GM23338 (cell line): ENCODE measurements around the gene SNUPN. TPM values are rescaled to one million over a fixed set of nuclear protein-coding genes. Genes with fewer than 3 reads are reported as not detected.

Source experiments
- EZH2 ChIP-seq: fragments of 200-600 bp; sonication (generic); IDR thresholded peaks from one replicate; pipeline ENCODE4 v1.8.0; 2017; ENCODE audit warnings: antibody characterized with exemption, mild to moderate bottlenecking, low read depth; ENCODE audit not compliant: unreplicated experiment
- NANOG ChIP-seq: IDR thresholded peaks from 2 replicates; pipeline ENCODE4 v1.6.1; 2016; ENCODE audit warnings: antibody characterized with exemption, borderline replicate concordance
- POLR2AphosphoS5 ChIP-seq: IDR thresholded peaks from 2 replicates; pipeline ENCODE4 v1.6.1; 2016; ENCODE audit warnings: antibody characterized with exemption, low read depth
- STAT1 ChIP-seq: IDR thresholded peaks from one replicate; pipeline ENCODE4 v1.6.1; 2016; ENCODE audit warnings: antibody characterized with exemption; ENCODE audit not compliant: unreplicated experiment
- polyA plus RNA-seq: library from polyadenylated mRNA; unstranded; fragments of >200 nt; fragmentation: Nextera tagmentation; extraction: Ambion mirVana; gene quantifications from 2 replicates; pipeline ENCODE4 v1.2.1, GENCODE V29; 2016
- total RNA-seq: library from RNA; depleted of rRNA; stranded (reverse); fragments of >200 nt; shearing (Covaris generic); gene quantifications from 2 replicates; pipeline ENCODE4 v1.2.3, GENCODE V29; 2014
- TF ChIP-seq, protein P1 (sequence below): fragments of 250-450 bp; sonication (Bioruptor Pico); IDR thresholded peaks from 2 replicates; pipeline ENCODE4 v1.5.0; 2020; ENCODE audit warnings: mild to moderate bottlenecking, moderate library complexity
- TF ChIP-seq, protein P2 (sequence below): IDR thresholded peaks from one replicate; pipeline ENCODE4 v1.6.1; 2018; ENCODE audit warnings: antibody characterized with exemption; ENCODE audit not compliant: unreplicated experiment
- TF ChIP-seq, protein P3 (sequence below): IDR thresholded peaks from 2 replicates; pipeline ENCODE4 v1.6.1; 2016; ENCODE audit warnings: antibody characterized with exemption

The SNUPN gene
- total and polyA plus RNA-seq, 2 experiments from 2014 or later: 20.5 to 27.7 TPM

DNA sequence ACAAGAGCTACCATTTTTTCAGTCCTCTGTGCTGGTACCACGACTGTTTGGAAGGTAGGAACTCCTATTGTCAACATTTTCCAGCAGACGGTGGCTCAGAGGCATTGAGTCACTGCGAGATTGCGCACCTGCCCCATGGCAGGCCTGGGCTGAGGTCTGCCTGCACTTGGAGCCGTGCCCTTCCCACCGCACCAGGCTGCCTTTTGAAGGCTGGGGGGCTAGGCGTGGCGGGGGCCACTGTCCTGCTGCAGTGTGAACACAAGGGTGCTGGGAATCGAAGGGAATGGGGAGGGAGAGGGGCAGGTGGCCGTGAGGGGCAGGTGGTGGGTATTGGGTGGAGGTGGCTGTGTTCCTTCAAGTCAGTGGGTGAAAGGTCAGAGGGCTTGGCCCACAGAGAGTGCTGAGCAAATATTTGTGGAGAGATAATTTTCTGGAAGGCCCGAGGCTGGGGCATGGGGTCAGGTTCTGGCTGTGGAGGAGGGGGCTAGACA lies 38.5 kb upstream of the SNUPN start (continued):
- TF ChIP-seq, protein P1, sequence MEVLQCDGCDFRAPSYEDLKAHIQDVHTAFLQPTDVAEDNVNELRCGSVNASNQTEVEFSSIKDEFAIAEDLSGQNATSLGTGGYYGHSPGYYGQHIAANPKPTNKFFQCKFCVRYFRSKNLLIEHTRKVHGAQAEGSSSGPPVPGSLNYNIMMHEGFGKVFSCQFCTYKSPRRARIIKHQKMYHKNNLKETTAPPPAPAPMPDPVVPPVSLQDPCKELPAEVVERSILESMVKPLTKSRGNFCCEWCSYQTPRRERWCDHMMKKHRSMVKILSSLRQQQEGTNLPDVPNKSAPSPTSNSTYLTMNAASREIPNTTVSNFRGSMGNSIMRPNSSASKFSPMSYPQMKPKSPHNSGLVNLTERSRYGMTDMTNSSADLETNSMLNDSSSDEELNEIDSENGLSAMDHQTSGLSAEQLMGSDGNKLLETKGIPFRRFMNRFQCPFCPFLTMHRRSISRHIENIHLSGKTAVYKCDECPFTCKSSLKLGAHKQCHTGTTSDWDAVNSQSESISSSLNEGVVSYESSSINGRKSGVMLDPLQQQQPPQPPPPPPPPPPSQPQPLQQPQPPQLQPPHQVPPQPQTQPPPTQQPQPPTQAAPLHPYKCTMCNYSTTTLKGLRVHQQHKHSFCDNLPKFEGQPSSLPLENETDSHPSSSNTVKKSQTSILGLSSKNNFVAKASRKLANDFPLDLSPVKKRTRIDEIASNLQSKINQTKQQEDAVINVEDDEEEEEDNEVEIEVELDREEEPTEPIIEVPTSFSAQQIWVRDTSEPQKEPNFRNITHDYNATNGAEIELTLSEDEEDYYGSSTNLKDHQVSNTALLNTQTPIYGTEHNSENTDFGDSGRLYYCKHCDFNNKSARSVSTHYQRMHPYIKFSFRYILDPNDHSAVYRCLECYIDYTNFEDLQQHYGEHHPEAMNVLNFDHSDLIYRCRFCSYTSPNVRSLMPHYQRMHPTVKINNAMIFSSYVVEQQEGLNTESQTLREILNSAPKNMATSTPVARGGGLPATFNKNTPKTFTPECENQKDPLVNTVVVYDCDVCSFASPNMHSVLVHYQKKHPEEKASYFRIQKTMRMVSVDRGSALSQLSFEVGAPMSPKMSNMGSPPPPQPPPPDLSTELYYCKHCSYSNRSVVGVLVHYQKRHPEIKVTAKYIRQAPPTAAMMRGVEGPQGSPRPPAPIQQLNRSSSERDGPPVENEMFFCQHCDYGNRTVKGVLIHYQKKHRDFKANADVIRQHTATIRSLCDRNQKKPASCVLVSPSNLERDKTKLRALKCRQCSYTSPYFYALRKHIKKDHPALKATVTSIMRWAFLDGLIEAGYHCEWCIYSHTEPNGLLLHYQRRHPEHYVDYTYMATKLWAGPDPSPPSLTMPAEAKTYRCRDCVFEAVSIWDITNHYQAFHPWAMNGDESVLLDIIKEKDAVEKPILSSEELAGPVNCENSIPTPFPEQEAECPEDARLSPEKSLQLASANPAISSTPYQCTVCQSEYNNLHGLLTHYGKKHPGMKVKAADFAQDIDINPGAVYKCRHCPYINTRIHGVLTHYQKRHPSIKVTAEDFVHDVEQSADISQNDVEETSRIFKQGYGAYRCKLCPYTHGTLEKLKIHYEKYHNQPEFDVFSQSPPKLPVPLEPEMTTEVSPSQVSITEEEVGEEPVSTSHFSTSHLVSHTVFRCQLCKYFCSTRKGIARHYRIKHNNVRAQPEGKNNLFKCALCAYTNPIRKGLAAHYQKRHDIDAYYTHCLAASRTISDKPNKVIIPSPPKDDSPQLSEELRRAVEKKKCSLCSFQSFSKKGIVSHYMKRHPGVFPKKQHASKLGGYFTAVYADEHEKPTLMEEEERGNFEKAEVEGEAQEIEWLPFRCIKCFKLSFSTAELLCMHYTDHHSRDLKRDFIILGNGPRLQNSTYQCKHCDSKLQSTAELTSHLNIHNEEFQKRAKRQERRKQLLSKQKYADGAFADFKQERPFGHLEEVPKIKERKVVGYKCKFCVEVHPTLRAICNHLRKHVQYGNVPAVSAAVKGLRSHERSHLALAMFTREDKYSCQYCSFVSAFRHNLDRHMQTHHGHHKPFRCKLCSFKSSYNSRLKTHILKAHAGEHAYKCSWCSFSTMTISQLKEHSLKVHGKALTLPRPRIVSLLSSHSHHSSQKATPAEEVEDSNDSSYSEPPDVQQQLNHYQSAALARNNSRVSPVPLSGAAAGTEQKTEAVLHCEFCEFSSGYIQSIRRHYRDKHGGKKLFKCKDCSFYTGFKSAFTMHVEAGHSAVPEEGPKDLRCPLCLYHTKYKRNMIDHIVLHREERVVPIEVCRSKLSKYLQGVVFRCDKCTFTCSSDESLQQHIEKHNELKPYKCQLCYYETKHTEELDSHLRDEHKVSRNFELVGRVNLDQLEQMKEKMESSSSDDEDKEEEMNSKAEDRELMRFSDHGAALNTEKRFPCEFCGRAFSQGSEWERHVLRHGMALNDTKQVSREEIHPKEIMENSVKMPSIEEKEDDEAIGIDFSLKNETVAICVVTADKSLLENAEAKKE: no peak
- TF ChIP-seq NANOG (no peak), EZH2 (no peak), POLR2AphosphoS5 (no peak), STAT1 (no peak)
- TF ChIP-seq, protein P2, sequence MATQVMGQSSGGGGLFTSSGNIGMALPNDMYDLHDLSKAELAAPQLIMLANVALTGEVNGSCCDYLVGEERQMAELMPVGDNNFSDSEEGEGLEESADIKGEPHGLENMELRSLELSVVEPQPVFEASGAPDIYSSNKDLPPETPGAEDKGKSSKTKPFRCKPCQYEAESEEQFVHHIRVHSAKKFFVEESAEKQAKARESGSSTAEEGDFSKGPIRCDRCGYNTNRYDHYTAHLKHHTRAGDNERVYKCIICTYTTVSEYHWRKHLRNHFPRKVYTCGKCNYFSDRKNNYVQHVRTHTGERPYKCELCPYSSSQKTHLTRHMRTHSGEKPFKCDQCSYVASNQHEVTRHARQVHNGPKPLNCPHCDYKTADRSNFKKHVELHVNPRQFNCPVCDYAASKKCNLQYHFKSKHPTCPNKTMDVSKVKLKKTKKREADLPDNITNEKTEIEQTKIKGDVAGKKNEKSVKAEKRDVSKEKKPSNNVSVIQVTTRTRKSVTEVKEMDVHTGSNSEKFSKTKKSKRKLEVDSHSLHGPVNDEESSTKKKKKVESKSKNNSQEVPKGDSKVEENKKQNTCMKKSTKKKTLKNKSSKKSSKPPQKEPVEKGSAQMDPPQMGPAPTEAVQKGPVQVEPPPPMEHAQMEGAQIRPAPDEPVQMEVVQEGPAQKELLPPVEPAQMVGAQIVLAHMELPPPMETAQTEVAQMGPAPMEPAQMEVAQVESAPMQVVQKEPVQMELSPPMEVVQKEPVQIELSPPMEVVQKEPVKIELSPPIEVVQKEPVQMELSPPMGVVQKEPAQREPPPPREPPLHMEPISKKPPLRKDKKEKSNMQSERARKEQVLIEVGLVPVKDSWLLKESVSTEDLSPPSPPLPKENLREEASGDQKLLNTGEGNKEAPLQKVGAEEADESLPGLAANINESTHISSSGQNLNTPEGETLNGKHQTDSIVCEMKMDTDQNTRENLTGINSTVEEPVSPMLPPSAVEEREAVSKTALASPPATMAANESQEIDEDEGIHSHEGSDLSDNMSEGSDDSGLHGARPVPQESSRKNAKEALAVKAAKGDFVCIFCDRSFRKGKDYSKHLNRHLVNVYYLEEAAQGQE: no peak
- TF ChIP-seq, protein P3, sequence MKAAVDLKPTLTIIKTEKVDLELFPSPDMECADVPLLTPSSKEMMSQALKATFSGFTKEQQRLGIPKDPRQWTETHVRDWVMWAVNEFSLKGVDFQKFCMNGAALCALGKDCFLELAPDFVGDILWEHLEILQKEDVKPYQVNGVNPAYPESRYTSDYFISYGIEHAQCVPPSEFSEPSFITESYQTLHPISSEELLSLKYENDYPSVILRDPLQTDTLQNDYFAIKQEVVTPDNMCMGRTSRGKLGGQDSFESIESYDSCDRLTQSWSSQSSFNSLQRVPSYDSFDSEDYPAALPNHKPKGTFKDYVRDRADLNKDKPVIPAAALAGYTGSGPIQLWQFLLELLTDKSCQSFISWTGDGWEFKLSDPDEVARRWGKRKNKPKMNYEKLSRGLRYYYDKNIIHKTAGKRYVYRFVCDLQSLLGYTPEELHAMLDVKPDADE: no peak
